A204.1 (cell line): Measurements from ENCODE around the gene RTN4R.

Experiments
- FAIRE-seq: peaks from 2 replicates; lab custom pipeline; 2012; peaks lifted over from hg19 to GRCh38; lab: Jason Lieb, UNC

Gene RTN4R

GRCh38 chr22:20241579-20242392 lies 26.3 kb downstream of the RTN4R start:
- no peak for FAIRE-seq

DNA sequence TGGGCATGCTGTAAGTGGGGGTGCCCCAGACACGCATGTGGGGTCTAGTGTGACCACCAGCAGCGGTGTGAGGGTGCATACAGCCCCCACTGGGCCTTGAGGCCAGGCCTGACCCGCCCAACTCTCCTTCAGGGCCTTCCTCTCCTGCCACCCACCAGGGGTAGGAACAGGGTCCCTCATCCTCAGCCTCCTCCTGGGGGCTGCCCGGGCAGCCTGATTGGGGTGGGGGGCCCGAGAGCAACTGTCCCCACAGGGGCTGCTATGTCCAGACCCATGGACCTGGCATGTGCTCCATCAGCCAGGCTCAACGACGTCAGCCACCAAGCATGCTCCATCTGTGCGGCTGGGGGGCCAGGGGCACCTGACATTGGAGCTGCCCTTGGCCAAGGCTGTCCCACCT lies 27.2 kb downstream of the RTN4R start:
- FAIRE-seq = no peak

DNA sequence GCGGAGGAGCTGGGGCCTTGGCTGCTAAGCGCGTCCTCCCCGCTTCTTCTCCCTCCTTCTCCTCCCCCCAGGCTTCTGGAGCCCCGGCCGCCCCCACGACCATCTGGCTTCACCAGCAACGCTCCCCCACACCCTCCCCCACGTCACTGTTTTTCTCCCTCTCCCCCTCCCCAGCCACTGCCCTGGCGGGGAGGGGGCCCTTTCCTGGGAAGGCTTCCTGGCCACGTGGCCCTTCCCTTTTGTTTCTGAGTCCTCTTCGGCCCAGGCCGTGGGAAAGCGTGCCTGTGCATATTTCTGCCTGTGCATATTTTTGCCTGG lies 27.7 kb downstream of the RTN4R start:
- no peak for FAIRE-seq

DNA sequence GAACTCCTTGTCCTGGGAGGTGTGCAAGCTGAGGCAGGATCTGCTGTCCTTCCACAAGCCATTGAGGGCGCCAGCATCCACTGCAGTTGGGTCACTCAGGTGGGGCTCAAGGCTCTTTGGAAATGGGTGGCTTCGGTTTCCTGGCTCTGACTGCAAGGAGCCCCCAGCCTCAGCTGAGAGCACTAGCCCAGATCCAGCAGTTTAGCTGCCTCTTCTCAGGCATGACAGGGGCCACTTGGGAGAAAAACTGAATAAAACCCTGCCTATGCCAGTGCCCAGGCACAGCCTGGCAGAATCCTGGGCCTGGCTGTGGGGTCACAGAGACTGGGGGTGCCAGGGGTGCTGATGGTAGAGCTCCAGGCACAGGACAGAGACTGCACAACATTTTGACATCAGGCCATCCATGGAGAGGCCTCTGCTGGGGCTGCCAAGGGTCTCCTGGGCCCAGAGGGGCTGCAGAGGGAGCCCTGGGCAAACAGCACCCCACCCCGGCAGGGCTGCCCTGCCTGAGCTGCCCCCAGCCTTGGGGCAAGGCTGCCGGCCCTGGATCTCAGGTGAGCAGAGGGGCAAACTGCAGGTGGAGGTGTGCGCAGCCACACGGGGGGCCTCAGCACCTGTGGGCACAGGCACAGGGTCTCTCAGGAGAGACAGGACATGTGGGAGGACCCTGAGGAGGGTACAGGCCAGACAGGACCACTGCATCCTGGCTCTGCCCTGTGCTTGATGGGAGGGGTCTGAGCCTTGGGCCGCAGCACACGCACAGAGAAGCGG lies 28.3 kb downstream of the RTN4R start:
- FAIRE-seq = no peak

GRCh38 chr22:20238901-20239675 lies 29.0 kb downstream of the RTN4R start:
- no peak for FAIRE-seq

GRCh38 chr22:20238536-20238900 lies 29.6 kb downstream of the RTN4R start:
- no peak for FAIRE-seq

- FAIRE-seq = no peak
Observed at GRCh38 chr22:20237480-20238440, 30.4 kb downstream of the RTN4R start.

DNA sequence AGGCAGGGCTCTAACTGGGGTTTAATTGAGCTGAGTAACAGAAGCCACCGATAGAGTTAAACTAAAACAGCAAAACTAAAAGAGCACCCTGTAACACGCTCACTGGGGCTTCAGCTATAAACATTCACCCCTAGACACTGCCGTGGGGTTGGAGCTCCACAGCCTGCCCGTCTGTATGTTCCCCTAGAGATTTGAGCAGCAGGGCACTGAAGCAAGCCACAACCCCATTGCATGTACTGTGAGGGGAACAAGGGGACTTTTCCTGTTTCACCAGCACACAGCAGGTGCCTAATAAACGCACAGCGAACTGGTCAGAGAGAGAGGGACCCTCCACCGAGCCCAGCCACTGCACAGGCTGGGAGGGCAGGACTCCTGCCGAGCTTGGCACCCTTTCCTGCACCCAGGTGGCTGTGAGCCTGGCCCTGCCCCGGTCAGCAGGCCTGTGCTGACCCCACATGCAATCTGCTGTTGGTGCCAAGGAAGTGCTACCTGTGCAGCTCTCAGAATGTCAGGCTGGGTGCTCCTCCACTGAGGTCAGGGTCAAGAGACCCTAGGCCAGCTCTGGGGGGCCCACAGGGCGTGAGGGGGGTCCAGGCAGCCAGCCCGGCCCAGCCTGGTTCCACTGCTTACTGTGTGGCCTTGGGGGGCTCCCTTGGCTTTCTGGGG lies 31.9 kb downstream of the RTN4R start:
- FAIRE-seq = no peak

- FAIRE-seq = no peak
Observed at GRCh38 chr22:20235389-20235991, 32.6 kb downstream of the RTN4R start.

DNA sequence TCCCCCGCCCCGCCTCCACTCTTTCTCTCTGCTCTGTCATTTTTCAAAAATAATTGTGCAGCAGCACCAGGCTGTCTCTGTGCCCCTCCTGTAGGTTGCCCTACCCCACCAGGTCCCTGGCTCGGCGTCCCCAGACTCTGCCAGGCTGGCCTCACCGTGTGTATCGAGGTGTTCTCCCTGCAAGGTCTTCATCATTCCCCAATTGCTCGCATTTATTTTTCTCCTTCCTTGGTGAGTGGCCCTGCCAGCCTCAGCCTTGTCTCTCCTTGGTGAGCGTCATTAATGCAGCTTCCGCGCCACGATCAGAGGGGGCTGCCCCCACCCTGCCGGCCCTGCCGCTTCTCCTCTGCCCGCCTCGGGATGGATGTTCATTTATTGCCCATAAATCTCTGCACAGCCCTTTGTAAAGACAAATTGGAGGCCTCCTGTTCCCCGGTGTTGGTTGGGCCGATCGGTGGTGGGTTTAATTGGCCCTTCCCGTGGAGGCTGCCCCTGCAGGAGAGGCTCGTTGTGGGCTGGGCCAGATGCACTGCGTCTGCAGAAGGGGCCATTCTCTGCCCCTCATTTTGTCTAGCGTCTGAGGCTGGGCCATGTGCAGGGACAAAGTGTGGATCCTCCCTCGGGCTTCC lies 33.2 kb downstream of the RTN4R start:
- no peak for FAIRE-seq

DNA sequence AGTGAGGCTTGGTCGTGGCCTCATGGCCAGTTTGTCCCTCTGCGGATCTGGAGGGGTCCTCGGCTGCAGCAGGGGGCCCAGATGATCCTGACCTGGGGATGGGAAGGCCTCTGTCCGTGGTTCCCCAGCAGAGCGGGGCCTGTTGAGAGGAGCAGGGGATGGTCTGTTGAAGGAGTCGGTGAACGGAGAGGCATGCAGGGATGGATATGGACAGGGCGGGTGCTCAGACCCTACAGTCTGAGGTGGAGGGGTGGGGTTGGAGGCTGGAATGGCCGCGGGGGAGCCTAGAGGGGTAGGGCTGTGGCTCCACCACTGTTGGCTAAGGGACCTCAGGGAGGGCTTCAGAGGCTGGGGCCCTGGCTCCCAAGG lies 33.8 kb downstream of the RTN4R start:
- no peak for FAIRE-seq

DNA sequence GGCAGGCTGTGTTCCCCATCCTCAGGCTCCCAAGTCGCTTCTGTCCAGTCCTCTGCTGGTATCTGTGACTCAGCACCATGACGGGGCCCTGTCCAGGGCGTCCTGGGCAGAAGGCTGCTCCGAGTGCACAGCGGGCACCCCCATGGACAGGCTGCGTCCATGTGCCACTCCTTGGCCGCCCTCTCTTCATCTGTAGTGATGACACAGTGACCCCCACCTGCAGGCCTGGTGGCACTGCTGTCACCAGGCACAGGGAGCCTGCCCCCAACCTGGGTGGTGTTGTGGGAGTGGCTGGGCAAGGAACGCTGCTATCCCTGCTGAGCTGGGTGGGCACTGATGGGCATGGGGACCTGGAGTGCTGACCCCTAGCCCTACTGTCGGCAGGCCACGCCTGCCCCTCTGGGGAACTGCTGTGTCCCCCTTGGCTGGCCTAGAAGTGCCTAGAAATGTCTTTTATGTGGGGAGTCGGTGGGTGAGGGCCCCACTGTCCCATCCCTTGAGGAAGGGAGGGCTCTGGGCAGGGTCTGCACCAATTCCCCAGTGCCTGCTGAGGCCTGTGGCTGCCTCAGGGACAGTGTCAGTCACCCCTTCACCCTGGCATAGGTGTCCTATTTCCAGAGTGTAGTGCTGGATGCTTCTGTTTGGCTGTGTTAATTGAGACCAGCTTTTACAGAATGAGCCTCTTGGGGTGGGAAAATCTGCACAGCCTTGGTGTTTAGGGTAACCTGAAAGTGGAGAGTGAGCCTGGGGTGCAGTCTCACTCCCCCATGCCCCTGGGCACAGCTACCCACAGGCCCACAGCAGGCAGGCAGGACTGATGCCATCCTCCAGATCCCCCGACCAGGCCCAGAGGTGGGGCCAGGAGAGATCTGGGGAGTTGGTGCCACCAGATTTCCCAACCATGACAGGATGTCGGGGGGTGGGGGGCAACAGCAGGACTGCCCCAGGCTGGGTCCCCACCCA lies 34.5 kb downstream of the RTN4R start:
- FAIRE-seq = no peak

- FAIRE-seq = no peak
Observed at GRCh38 chr22:20232781-20233180, 35.3 kb downstream of the RTN4R start.

DNA sequence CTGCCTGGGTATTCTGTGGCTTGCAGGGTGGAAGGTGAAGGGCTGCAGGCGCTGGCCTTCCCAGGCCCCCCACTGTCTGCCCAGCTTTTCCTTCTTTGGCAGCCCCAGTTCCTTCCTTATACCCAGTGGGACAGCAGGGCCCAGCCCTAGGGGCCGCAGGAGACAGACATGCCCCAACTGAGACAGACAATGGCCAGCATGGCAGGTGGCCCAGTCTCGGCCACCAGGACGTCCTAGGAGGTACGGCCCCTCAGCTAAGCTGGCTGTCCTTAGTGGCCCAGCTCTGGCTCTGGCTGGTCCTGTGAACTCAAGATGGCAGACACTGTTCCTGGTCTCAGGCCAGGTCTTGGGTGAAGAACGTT lies 35.9 kb downstream of the RTN4R start:
- FAIRE-seq = no peak

GRCh38 chr22:20231514-20232236 lies 36.4 kb downstream of the RTN4R start:
- no peak for FAIRE-seq

DNA sequence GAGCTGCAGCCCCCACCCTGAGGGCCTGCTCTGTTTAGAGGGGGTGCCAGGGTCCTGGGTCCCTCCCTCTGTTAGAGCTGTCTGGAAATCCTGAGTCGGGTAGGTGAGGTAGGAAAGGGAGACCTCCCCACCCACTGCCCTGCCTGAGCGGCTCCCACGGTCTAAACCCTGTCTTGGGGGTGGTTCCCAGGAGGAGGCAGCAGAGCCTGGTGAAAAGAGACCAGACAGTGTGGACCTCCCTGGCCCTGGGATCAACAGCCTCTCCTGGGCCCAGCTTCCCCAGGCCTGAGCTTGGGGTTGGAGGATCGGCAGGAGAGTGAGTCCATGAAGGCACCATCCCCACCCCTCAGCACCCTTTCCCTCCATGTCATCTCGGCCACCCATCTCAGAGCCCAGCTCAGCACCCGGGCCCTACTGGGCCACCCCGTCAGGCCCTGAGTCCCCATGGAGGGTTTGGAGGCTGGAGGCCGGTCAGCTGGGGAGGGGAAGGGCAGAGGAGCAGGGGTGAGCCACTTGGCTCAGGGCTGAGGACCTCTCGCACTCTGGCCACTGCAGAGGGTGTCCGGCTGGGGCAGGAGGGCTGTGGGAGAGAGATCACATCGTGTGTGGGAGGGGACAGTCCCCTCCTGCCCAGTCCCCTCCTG lies 37.2 kb downstream of the RTN4R start:
- no peak for FAIRE-seq

- FAIRE-seq = no peak
Observed at GRCh38 chr22:20229916-20230775, 38.0 kb downstream of the RTN4R start.
